Daoy (cell line): Measurements from ENCODE around the gene ACSL6. TPM values are rescaled to one million over a fixed set of nuclear protein-coding genes. Genes with fewer than 3 reads are reported as not detected.

ENCODE experiments used
- DNase-seq: peaks from one replicate; pipeline ENCODE4 v3.0.0-alpha.2; 2015; ENCODE audit warnings: low read depth
- total RNA-seq: library from RNA; depleted of rRNA; stranded (reverse); fragments of >200 nt; shearing (Covaris generic); gene quantifications from 2 replicates; pipeline ENCODE4 v1.2.3, GENCODE V29; 2014

ACSL6 gene
- total RNA-seq, 1 experiment from 2014 or later: 0.46 TPM

GRCh38 chr5:132046880-132047299, 35.4 kb upstream of the ACSL6 start:
- DNase-seq: no peak

GRCh38 chr5:132044207-132044606, 32.7 kb upstream of the ACSL6 start:
- DNase-seq: no peak

DNA sequence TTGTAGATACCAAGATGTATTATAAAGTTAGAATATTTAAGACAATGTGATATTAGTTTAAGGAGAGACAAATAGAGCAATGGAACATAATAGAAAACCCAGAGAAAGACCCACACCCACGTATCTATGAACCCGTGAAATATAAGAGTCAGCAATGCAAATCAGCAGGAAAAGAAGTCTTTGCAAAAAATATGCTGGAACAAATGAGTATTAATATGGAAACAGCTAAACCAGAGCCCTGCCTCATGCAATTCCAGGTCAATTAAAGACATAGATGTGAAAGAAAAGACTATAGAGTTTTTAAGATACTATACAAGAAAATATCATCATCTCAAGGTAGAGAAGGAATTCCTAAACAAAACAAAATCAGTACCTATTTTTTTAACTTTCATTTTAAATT, 25.9 kb upstream of the ACSL6 start:
- no peak for DNase-seq

GRCh38 chr5:132033122-132033521, 21.7 kb upstream of the ACSL6 start:
- no peak for DNase-seq

- DNase-seq: no peak
Measured at GRCh38 chr5:132032196-132032595, 20.7 kb upstream of the ACSL6 start.

- no peak for DNase-seq
Measured at GRCh38 chr5:132030610-132031009, 19.2 kb upstream of the ACSL6 start.

DNA sequence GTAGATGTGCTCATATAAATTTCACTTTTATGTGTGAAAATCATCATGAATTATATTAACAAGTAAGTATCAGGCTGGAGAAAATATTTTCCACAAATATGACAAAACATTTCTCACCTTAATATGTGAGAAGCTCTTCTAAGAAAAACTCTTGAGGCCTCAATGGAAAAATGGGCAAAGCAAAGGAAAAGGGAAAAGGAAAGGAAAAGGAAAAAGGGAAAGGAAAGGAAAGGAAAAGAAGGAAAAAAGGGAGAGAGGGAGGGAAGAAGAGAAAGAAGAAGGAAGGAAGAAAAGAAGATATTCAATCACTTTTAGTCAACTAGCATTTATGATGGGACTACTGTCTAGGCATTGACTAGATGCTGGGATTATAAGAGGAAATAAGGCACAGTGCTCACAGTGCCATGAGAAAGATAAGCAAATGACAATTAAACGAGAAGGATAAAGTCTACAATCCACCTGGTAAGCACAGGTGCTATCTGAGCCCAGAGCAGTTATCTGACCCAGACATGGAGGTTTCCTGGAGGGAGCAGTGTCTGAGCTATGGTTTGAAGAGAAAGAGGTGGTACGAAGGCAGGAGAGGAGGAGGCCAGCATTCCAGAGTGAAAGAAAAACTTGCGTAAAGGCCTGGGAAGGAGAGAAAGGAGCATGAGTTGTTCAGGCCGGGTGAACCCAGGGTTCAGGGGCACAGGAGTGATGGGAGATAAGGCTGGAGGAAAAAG, 18.3 kb upstream of the ACSL6 start:
- DNase-seq: no peak

DNA sequence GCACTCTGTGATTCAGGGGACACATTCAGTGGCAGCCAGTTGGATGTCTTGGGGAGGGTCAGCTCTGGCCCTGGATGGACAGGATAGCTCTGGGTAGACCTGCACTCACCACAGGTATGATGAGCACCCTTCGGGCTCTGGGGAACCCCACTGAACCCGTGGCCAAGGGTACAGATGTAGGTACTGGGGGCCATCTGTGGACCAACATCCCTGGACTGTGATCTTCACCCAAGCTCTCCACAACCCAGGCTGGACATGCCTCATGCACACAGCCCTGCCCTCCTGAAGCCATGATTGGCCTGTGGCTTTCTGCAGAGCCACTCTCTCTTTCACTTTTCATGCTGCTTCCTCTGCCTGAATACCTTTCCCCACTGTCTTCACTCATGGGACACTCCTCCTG, 15.6 kb upstream of the ACSL6 start:
- DNase-seq: peak; percentile 1

- DNase-seq: no peak
Measured at GRCh38 chr5:132026516-132027008, 15.1 kb upstream of the ACSL6 start.

GRCh38 chr5:132025403-132025971, 14.0 kb upstream of the ACSL6 start:
- no peak for DNase-seq

GRCh38 chr5:132024789-132025402, 13.4 kb upstream of the ACSL6 start:
- DNase-seq: no peak

- DNase-seq: no peak
Measured at GRCh38 chr5:132024117-132024435, 12.6 kb upstream of the ACSL6 start.

DNA sequence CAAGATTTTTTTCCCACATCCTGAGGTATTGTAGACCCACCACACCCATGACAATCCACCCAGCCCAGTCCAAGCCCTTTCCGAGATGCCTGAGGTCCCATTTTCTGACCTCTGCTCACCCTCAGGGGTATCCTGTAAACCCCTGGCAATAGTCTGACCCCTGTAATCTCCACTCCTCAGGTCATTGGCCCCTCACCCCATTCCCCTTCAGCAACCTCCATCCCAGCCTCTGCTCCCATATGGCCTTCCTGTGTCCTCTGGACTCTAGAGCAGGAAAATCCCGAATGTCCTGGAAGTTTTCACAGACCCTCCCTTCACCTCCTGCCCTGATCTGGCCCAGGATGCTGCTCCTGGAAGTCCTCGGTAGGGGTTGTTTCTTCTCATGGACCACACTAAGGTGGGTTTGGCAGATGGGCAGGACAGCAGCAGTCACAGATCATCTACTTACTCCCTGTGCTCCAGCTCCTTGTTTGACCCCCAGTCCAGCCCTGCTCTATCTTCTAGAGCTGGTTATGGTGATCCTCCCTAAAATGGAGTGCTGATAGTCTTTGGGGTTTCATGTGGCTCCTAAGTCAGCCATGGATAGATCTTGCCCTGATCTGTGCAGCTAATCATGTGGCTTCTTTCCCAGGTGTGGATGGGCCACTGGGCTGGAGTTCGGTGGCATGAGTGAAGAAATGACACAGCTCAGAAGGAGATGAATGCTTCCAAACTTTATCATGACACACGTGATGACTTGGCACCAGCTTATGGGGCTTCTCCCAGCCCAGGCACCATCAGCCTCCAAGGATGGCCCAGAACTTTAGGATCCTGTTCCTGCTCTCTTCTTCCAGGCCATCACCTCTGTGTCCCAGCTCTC, 12.0 kb upstream of the ACSL6 start:
- DNase-seq: no peak

DNA sequence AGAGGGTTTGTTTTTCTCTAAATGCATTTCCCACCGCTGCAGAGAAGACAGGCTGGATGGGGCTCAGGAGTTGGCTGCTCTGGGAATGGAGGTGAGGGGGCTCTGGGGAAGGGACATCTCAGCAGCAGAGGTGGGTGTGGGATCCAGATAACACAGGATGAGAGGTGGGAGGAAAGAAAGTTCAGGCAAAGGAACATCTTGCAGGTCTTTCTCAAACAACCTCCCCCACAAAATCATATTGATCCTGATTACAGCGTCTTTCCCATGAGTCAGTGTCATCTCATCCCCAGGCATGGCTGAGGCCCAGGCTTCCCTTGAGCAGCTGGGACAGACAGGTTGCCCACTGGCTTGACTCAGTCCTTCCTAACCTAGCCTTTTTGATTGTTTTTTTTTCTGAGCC, 11.3 kb upstream of the ACSL6 start:
- DNase-seq: peak; percentile 18

DNA sequence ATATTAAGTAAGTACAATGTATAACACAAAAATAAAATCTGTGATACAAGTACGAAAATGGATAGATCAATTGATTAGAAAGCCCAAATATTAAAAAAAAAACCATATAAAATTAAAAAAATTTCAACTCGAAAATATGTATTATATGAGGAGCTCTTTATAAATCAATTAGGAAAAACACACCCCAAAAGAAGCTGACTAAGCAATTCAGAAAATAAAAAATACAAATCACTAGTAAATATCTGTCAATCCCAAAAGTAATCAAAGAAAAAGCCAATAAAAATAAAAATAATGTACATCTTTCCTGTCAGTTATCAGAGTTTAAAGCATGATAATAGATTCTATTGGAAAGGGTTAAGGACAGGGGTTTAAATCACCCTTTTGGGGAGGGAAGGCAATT, 10.2 kb upstream of the ACSL6 start:
- no peak for DNase-seq

DNA sequence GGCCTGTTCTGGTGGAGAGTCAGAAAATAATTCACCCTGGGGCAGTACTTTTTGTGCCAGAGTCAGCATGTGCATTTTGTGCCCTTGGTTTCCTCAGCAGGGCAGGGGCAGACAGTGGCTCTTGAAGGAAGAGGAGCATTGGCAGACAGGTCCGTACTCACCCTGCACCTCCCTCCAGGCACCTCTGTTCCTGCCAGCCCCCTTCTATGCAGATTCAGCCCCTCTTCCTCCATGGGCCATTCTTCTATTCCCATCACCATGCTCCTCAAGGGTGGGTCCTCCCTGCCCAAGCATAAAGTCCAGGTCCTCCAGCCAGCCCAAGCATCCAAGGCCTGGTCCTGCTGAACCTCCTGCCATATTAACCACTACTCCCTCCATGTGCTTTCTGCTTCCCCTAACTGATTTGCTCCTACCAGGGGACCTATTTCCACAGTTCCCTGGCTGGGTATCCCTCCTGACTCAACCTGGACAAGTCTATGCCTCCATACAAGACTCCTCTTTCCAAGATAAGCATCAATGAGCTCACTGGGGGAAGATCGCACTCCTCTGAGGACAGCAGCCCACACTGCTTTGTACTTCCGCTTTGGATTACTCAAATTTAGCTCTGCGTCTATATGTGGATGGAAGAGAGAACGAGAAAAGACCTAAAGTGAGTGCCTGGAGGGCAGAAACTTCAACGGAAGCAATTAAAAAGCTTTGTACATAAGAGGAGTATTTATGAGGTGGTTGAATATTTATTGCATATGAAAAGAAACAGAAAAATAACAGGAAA, 9.3 kb upstream of the ACSL6 start:
- peak; percentile 12 for DNase-seq

DNA sequence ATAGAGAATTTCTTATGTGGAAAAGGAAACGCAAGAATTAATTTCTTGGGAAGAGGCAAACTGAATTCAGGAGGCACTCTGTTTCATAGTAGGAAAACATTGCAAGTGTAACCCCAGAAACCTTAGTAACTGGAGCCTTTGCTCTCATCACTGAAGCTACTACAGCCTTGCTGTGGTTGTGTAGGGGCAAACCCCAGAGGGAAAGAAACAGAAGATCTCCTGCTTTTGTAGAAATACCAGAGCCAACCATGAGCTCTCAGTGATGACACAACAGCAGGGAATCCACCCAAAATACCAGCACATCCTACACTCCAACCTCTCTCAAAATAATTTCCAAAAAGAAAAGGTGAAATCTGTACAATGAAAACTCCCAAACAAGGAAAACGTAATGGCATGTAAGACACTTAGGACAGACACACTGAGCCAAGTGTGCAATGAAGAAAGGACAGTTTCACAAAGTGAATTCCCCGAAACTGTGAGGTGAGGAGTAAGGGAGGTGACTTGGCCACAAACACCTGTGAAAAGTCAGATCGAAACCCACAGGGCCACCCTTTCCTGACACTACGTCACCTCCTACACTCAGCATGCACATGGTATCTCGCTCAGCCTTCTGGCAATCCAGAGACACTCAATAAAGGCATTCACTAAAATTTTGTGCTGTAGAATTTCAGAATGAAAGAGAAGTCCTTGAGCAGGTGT, 8.5 kb upstream of the ACSL6 start:
- peak; percentile 1 for DNase-seq

DNA sequence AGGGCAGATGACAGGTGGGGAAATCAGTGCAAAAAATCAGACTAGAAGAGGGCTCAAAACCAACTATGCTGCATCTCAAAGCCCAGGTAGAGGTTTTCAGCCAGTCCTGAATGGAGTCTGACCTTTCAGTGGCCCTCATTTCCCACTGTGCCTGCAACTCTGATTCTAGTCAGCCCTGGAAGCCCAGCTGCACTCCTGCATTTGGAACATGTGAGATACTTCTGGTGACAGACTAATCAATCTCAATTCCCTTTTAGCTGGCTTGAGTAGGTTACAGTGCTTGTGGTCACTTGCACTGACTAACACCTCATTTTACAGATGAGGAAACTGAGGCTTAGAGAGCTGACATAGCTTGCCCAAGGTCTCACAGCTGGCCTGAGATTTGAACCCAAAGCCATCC, 7.9 kb upstream of the ACSL6 start:
- DNase-seq: no peak

DNA sequence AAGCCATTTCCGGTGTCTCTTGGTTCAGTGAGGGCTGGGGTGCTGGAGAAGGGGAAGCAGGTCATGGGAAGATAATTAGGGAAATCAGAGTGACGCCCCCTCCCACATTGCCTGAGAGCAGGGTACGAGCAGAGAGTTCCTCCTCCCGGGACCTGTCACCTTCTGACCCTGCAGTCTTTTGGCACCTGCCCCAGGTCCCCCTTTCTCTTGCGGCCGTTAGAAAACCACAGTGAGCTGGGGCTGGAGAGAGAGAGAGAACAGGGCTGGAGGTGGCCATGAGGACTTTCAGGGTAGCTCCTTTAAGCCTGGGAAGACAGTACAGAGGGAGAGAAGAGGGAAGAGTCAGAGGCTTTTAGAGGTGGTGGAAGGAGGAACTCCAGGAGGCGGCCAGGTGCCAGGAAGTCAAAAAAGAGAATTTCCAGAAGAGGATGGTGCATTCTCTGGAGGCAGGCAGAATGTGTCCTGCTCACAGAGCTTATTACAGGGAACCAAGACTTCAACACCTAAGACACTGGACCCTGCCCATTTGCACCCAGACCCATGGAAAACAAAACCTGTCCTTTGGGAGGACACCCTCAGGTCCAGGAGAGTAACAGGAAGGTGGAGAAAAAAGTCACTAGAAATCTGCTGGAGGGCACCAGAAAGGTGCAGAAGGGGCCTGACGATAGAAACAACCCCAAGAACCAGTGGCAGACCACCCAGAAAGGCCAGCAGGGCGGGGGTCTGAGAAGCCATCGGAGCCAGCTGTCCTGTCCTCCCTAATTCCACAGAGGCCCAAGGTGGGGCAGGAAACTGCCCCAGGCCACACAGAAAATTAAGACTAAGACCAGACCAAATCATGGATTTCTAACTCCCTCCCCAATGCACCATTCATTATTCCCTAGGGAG, 6.5 kb upstream of the ACSL6 start:
- DNase-seq: no peak

- peak; percentile 1 for DNase-seq
Measured at GRCh38 chr5:132017316-132017715, 5.9 kb upstream of the ACSL6 start.
